22Rv1 (cell line): ENCODE data around the gene COL6A5.

ENCODE experiments used
- ZFX ChIP-seq: fragments of 450-650 bp; IDR thresholded peaks from 2 replicates; pipeline ENCODE4 v1.6.1; 2017; ENCODE audit warnings: antibody characterized with exemption, borderline replicate concordance
- TF ChIP-seq, protein P1 (sequence below): fragments of 450-650 bp; IDR thresholded peaks from 2 replicates; pipeline ENCODE4 v1.5.1; 2017; ENCODE audit warnings: mild to moderate bottlenecking

DNA sequence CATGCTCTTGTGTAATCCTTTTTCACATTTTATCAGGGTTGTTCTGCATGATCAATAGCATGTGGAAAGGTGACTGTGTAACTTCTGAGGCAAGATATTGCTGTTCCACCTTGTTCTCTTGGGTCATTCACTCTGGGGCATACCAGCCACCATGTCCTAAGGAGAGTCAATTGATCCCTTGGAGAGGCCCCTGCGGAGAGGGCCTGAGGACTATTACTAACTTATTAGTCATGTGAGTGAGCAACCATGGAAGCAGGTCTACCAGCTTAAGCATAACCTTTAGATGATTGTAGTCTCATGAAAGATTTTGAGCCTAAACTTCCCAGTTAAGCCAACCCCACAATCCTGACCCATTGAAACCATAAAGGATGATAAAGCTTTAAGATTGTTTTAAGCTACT lies 22.0 kb upstream of the COL6A5 start:
- TF ChIP-seq, protein P1, sequence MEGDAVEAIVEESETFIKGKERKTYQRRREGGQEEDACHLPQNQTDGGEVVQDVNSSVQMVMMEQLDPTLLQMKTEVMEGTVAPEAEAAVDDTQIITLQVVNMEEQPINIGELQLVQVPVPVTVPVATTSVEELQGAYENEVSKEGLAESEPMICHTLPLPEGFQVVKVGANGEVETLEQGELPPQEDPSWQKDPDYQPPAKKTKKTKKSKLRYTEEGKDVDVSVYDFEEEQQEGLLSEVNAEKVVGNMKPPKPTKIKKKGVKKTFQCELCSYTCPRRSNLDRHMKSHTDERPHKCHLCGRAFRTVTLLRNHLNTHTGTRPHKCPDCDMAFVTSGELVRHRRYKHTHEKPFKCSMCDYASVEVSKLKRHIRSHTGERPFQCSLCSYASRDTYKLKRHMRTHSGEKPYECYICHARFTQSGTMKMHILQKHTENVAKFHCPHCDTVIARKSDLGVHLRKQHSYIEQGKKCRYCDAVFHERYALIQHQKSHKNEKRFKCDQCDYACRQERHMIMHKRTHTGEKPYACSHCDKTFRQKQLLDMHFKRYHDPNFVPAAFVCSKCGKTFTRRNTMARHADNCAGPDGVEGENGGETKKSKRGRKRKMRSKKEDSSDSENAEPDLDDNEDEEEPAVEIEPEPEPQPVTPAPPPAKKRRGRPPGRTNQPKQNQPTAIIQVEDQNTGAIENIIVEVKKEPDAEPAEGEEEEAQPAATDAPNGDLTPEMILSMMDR: no peak
- no peak for TF ChIP-seq ZFX
